OCI-LY1 (cell line): ENCODE data around the gene PIGQ.

ENCODE experiments used
- H2AFZ ChIP-seq: fragments of 200-600 bp; sonication (generic), shearing (Covaris generic); 2 replicates; pipeline ENCODE4 v1.6.0; 2014; ENCODE audit warnings: antibody characterized with exemption, mild to moderate bottlenecking, low read length
- H3F3A ChIP-seq: fragments of 200-600 bp; sonication (generic), shearing (Covaris generic); 2 replicates; pipeline ENCODE4 v1.6.0; 2014; ENCODE audit warnings: mild to moderate bottlenecking, antibody characterized with exemption, low read length, moderate library complexity; ENCODE audit not compliant: insufficient read depth
- H3K27ac ChIP-seq: fragments of 200-600 bp; sonication (generic); 2 replicates; pipeline ENCODE4 v1.5.1; 2014; ENCODE audit warnings: low read length, mixed run types, mild to moderate bottlenecking, low read depth; ENCODE audit not compliant: poor library complexity, severe bottlenecking
- H3K27me3 ChIP-seq: fragments of 200-600 bp; sonication (generic); 2 replicates; pipeline ENCODE4 v1.6.0; 2014; ENCODE audit warnings: antibody characterized with exemption, mild to moderate bottlenecking, low read length, moderate library complexity; ENCODE audit not compliant: insufficient read depth
- H3K36me3 ChIP-seq: fragments of 200-600 bp; sonication (generic); 2 replicates; pipeline ENCODE4 v1.6.1; 2014; ENCODE audit warnings: mild to moderate bottlenecking, antibody characterized with exemption, low read length, moderate library complexity, mixed read lengths; ENCODE audit not compliant: insufficient read depth
- H3K4me1 ChIP-seq: fragments of 200-600 bp; sonication (generic); 2 replicates; pipeline ENCODE4 v1.5.1; 2014; ENCODE audit warnings: mild to moderate bottlenecking, low read length, moderate library complexity; ENCODE audit not compliant: insufficient read depth, severe bottlenecking
- H3K4me2 ChIP-seq: fragments of 200-600 bp; sonication (generic), shearing (Covaris generic); 2 replicates; pipeline ENCODE4 v1.6.1; 2014; ENCODE audit warnings: low read length
- H3K4me3 ChIP-seq: fragments of 200-600 bp; sonication (generic); 2 replicates; pipeline ENCODE4 v1.5.1; 2014; ENCODE audit warnings: low read length, low read depth, mild to moderate bottlenecking, mixed read lengths; ENCODE audit not compliant: poor library complexity, severe bottlenecking
- H3K79me2 ChIP-seq: fragments of 200-600 bp; shearing (Covaris generic); 2 replicates; pipeline ENCODE4 v1.6.1; 2016; ENCODE audit warnings: mixed run types, low read length, mixed read lengths; ENCODE audit not compliant: insufficient read depth
- H3K9ac ChIP-seq: fragments of 200-600 bp; sonication (generic), shearing (Covaris generic); 2 replicates; pipeline ENCODE4 v1.6.1; 2014; ENCODE audit warnings: mild to moderate bottlenecking, low read length, mixed read lengths
- H3K9me2 ChIP-seq: fragments of 200-600 bp; sonication (generic), shearing (Covaris generic); 2 replicates; pipeline ENCODE4 v1.6.1; 2014; ENCODE audit warnings: low read depth, mild to moderate bottlenecking, low read length, mixed read lengths
- H3K9me3 ChIP-seq: fragments of 200-600 bp; shearing (Covaris generic); 2 replicates; pipeline ENCODE4 v1.6.1; 2014; ENCODE audit warnings: low read length, mixed read lengths
- H4K20me1 ChIP-seq: fragments of 200-600 bp; sonication (generic), shearing (Covaris generic); 2 replicates; pipeline ENCODE4 v1.6.0; 2016; ENCODE audit warnings: mild to moderate bottlenecking, low read length; ENCODE audit not compliant: insufficient read depth
- CTCF ChIP-seq: fragments of 200-600 bp; sonication (generic), shearing (Covaris generic); IDR thresholded peaks from 2 replicates; pipeline ENCODE4 v1.5.1; 2017; ENCODE audit warnings: mild to moderate bottlenecking, antibody characterized with exemption, low read length, moderate library complexity, mixed read lengths
- EZH2 ChIP-seq: fragments of 200-600 bp; sonication (generic), shearing (Covaris generic); IDR thresholded peaks from 2 replicates; pipeline ENCODE4 v1.8.0; 2017; ENCODE audit warnings: borderline replicate concordance, mixed run types, mild to moderate bottlenecking, antibody characterized with exemption, low read length, moderate library complexity, mixed read lengths

The PIGQ gene

GRCh38 chr16:619476-620100 is 49.8 kb downstream of the PIGQ start:
- Histone ChIP-seq H3K4me3 (no peak overlapping the region), H3K36me3 (no peaks in the 10 kb centered on the region), H3K9me2 (no peaks in the 10 kb centered on the region), H3K9ac (no peak overlapping the region), H4K20me1 (no peaks in the 10 kb centered on the region), H3K4me2 (no peak overlapping the region), H3K79me2 (no peaks in the 10 kb centered on the region), H3K4me1 (peaks cover 14% of the 10 kb centered on the region), H3F3A (no peaks in the 10 kb centered on the region), H3K27ac (no peak overlapping the region), H3K27me3 (no peaks in the 10 kb centered on the region), H2AFZ (no peak overlapping the region), H3K9me3 (no peaks in the 10 kb centered on the region)
- no peak for TF ChIP-seq CTCF
- no peak for TF ChIP-seq EZH2

GRCh38 chr16:620700-621525 is 51.1 kb downstream of the PIGQ start:
- H2AFZ ChIP-seq, result no peak overlapping the region
- no peaks in the 10 kb centered on the region for H3K36me3 ChIP-seq
- H3F3A ChIP-seq, result no peaks in the 10 kb centered on the region
- H3K9me2 ChIP-seq, result no peaks in the 10 kb centered on the region
- H3K9ac ChIP-seq, result no peak overlapping the region
- TF ChIP-seq EZH2 (no peak), CTCF (no peak)
- H3K79me2 ChIP-seq, result no peaks in the 10 kb centered on the region
- H3K4me1 ChIP-seq, result peaks cover 14% of the 10 kb centered on the region
- no peak overlapping the region for H3K27ac ChIP-seq
- no peaks in the 10 kb centered on the region for H3K27me3 ChIP-seq
- no peak overlapping the region for H3K4me2 ChIP-seq
- H4K20me1 ChIP-seq, result no peaks in the 10 kb centered on the region
- no peak overlapping the region for H3K4me3 ChIP-seq
- no peaks in the 10 kb centered on the region for H3K9me3 ChIP-seq

- Histone ChIP-seq H3K36me3 (no peaks in the 10 kb centered on the region), H3K27ac (no peak overlapping the region), H3K27me3 (no peaks in the 10 kb centered on the region), H3K9ac (no peak overlapping the region), H3K4me3 (no peak overlapping the region), H2AFZ (no peak overlapping the region), H3K4me1 (peaks cover 14% of the 10 kb centered on the region), H3F3A (no peaks in the 10 kb centered on the region), H3K9me2 (no peaks in the 10 kb centered on the region), H3K79me2 (no peaks in the 10 kb centered on the region), H4K20me1 (no peaks in the 10 kb centered on the region), H3K4me2 (no peak overlapping the region), H3K9me3 (no peaks in the 10 kb centered on the region)
- no peak for TF ChIP-seq CTCF
Measured at GRCh38 chr16:621526-622105, 51.8 kb downstream of the PIGQ start.
